Measurements from ENCODE around the gene KRTAP5-3.
"Not testable (repeated sequence)": the region's sequence is repeated elsewhere in the genome, so short reads cannot be mapped to it uniquely, and the experiment has no call there.

DNA sequence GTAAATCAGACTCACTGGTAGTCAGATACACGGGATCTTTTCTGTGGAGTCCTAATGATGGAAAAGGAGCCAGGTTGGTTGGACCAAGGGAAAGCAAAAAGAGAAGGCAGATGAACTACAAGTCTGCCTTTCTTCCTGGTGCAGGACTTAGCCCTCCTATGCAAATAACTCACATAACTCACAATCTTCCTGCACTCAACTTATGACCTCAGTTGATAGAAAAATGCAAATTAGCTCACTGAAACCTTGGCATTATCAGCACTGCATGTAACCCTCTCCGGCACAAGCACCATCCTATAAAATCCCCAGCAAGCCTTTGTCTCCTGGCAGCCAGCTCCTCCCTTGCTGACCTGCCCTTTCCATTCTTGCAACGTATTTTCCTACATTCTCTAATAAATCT lies 6.6 kb downstream of the KRTAP5-3 start:
- TF ChIP-seq, protein P1, sequence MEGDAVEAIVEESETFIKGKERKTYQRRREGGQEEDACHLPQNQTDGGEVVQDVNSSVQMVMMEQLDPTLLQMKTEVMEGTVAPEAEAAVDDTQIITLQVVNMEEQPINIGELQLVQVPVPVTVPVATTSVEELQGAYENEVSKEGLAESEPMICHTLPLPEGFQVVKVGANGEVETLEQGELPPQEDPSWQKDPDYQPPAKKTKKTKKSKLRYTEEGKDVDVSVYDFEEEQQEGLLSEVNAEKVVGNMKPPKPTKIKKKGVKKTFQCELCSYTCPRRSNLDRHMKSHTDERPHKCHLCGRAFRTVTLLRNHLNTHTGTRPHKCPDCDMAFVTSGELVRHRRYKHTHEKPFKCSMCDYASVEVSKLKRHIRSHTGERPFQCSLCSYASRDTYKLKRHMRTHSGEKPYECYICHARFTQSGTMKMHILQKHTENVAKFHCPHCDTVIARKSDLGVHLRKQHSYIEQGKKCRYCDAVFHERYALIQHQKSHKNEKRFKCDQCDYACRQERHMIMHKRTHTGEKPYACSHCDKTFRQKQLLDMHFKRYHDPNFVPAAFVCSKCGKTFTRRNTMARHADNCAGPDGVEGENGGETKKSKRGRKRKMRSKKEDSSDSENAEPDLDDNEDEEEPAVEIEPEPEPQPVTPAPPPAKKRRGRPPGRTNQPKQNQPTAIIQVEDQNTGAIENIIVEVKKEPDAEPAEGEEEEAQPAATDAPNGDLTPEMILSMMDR (IDR thresholded peaks at IDR 0.05; ENCODE audit: extremely low read depth in 1 of 2, insufficient read depth in 1 of 2, low read depth in 1 of 2, low read length in 2 of 2) = not testable (repeated sequence)
- TF ChIP-seq EZH2 (IDR thresholded peaks at IDR 0.05; ENCODE audit: borderline replicate concordance, low read depth, low read length, severe bottlenecking); POLR2A (IDR thresholded peaks at IDR 0.05; ENCODE audit: low read depth, low read length); POLR2AphosphoS5 (IDR thresholded peaks at IDR 0.05; ENCODE audit: insufficient read depth, low read depth, low read length); JUN (IDR thresholded peaks at IDR 0.05; ENCODE audit: borderline replicate concordance, insufficient read depth, insufficient read length, low read depth); GATA2 (IDR thresholded peaks at IDR 0.05; ENCODE audit: insufficient read depth, insufficient read length, low read depth, low read length); FOS (IDR thresholded peaks at IDR 0.05; ENCODE audit: borderline replicate concordance, insufficient read depth, low read length); MYC (IDR thresholded peaks at IDR 0.05; ENCODE audit: low read depth, low read length): not testable (repeated sequence)
- TF ChIP-seq, protein P2, sequence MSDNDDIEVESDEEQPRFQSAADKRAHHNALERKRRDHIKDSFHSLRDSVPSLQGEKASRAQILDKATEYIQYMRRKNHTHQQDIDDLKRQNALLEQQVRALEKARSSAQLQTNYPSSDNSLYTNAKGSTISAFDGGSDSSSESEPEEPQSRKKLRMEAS (IDR thresholded peaks at IDR 0.05; ENCODE audit: insufficient read depth, insufficient read length) = not testable (repeated sequence)
